HEK293 (cell line): ENCODE measurements around the gene GADD45GIP1.

ENCODE experiments used
- CTCF ChIA-PET: fragments of 350-600 bp; formaldehyde crosslinking; extraction: SDS; loops from one replicate; lab custom pipeline; 2021; ENCODE audit warnings: antibody characterized with exemption; lab: Yijun Ruan, JAX
- POLR2A ChIA-PET: fragments of 300-600 bp; formaldehyde crosslinking; extraction: SDS; loops from one replicate; lab custom pipeline; 2020; ENCODE audit warnings: antibody characterized with exemption, inconsistent platforms; lab: Yijun Ruan, JAX
- H3K27ac ChIP-seq: fragments of 200-500 bp; sonication (Bioruptor generic); 2 replicates; pipeline ENCODE4 v1.5.1; 2014; ENCODE audit warnings: low read depth, low read length, control low read depth, inconsistent platforms; ENCODE audit errors: extremely low read depth
- H3K36me3 ChIP-seq, 2 experiments: fragments of 200-500 bp in 1 of 2; sonication (Bioruptor generic) in 1 of 2; 1 replicate in 1 of 2; 2 replicates in 1 of 2; pipeline ENCODE4 v1.5.1; 2014 to 2017; ENCODE audit warnings: inconsistent platforms in 2 of 2, low read length in 2 of 2; ENCODE audit not compliant: control insufficient read depth in 2 of 2, insufficient read depth in 1 of 2
- H3K4me1 ChIP-seq: fragments of 200-500 bp; sonication (Bioruptor generic); 2 replicates; pipeline ENCODE4 v1.5.1; 2014; ENCODE audit warnings: mild to moderate bottlenecking, low read length, inconsistent platforms; ENCODE audit not compliant: control insufficient read depth, insufficient read depth
- H3K4me3 ChIP-seq: 2 replicates; pipeline ENCODE4 v1.5.1; 2011; ENCODE audit warnings: low read depth, mild to moderate bottlenecking, control low read depth, low read length, moderate library complexity
- H3K9me3 ChIP-seq: fragments of 200-500 bp; sonication (Bioruptor generic); 2 replicates; pipeline ENCODE4 v1.5.1; 2014; ENCODE audit warnings: low read depth, low read length, inconsistent platforms; ENCODE audit not compliant: control insufficient read depth, insufficient read depth
- EGR2 ChIP-seq: fragments of 450-650 bp; formaldehyde crosslinking; IDR thresholded peaks from 2 replicates; pipeline ENCODE4 v1.5.1; 2016; ENCODE audit warnings: low read depth, missing biosample characterization, missing genetic modification characterization
- ELK4 ChIP-seq: IDR thresholded peaks from 2 replicates; pipeline ENCODE4 v1.6.1; 2011; ENCODE audit warnings: mild to moderate bottlenecking, low read depth, low read length, borderline replicate concordance
- HIC1 ChIP-seq: fragments of 450-650 bp; formaldehyde crosslinking; IDR thresholded peaks from 2 replicates; pipeline ENCODE4 v1.5.1; 2016; ENCODE audit warnings: missing biosample characterization, missing genetic modification characterization
- HOXD13 ChIP-seq: sonication (generic); formaldehyde crosslinking; IDR thresholded peaks from 2 replicates; pipeline ENCODE4 v1.8.0; 2022; ENCODE audit warnings: missing genetic modification reagents, borderline replicate concordance
- KLF9 ChIP-seq: fragments of 450-650 bp; formaldehyde crosslinking; IDR thresholded peaks from 2 replicates; pipeline ENCODE4 v1.5.1; 2016; ENCODE audit warnings: missing biosample characterization, missing genetic modification characterization, low read depth
- ZBTB11 ChIP-seq: fragments of 450-650 bp; formaldehyde crosslinking; conservative IDR thresholded peaks from 2 replicates; pipeline ENCODE4 v1.5.1; 2016; ENCODE audit warnings: low read depth, missing biosample characterization, missing genetic modification characterization
- ZBTB20 ChIP-seq: fragments of 450-650 bp; formaldehyde crosslinking; IDR thresholded peaks from 2 replicates; pipeline ENCODE4 v1.5.1; 2016; ENCODE audit warnings: missing biosample characterization, missing genetic modification characterization
- ZIC2 ChIP-seq: fragments of 450-650 bp; formaldehyde crosslinking; IDR thresholded peaks from 2 replicates; pipeline ENCODE4 v1.5.1; 2016; ENCODE audit warnings: missing biosample characterization, missing genetic modification characterization
- ZNF10 ChIP-seq: fragments of 450-650 bp; formaldehyde crosslinking; IDR thresholded peaks from 2 replicates; pipeline ENCODE4 v1.5.1; 2017; ENCODE audit warnings: missing biosample characterization, missing genetic modification characterization
- ZNF23 ChIP-seq: fragments of 450-650 bp; formaldehyde crosslinking; IDR thresholded peaks from 2 replicates; pipeline ENCODE4 v1.5.1; 2016; ENCODE audit warnings: missing biosample characterization, missing genetic modification characterization, borderline replicate concordance
- ZNF335 ChIP-seq: fragments of 450-650 bp; formaldehyde crosslinking; conservative IDR thresholded peaks from 2 replicates; pipeline ENCODE4 v1.5.1; 2016; ENCODE audit warnings: missing biosample characterization, missing genetic modification characterization
- ZNF416 ChIP-seq: fragments of 450-650 bp; formaldehyde crosslinking; IDR thresholded peaks from 2 replicates; pipeline ENCODE4 v1.5.1; 2016; ENCODE audit warnings: missing biosample characterization, missing genetic modification characterization
- ZNF555 ChIP-seq: fragments of 450-650 bp; formaldehyde crosslinking; conservative IDR thresholded peaks from 2 replicates; pipeline ENCODE4 v1.5.1; 2017; ENCODE audit warnings: missing biosample characterization, mild to moderate bottlenecking, missing genetic modification characterization, inconsistent platforms
- ZNF560 ChIP-seq: fragments of 450-650 bp; formaldehyde crosslinking; IDR thresholded peaks from 2 replicates; pipeline ENCODE4 v1.5.1; 2017; ENCODE audit warnings: missing biosample characterization, missing genetic modification characterization, borderline replicate concordance
- ZNF677 ChIP-seq: fragments of 450-650 bp; IDR thresholded peaks from 2 replicates; pipeline ENCODE4 v1.5.0; 2018; ENCODE audit warnings: missing biosample characterization, mild to moderate bottlenecking, missing genetic modification characterization, moderate library complexity
- ZNF692 ChIP-seq: fragments of 450-650 bp; formaldehyde crosslinking; IDR thresholded peaks from 2 replicates; pipeline ENCODE4 v1.5.1; 2016; ENCODE audit warnings: missing biosample characterization, missing genetic modification characterization

Gene GADD45GIP1

GRCh38 chr19:12956446-12957388, at the start of gene GADD45GIP1 (continued):
- TF ChIP-seq ZNF677, result no peak
- peak; percentile 80 for TF ChIP-seq ZNF692 (tag by site-specific recombination)
- TF ChIP-seq ZNF10 (tag by site-specific recombination), result peak; percentile 30; the same call in 1 of the 2 replicates
- TF ChIP-seq ZNF335, result peak; percentile 99
- TF ChIP-seq ZBTB11 (tag by site-specific recombination), result peak; percentile 16; the same call in 1 of the 2 replicates
- TF ChIP-seq ZNF23 (tag by site-specific recombination), result no peak
- TF ChIP-seq HIC1 (tag by site-specific recombination), result peak; percentile 87
- no peak for TF ChIP-seq ZNF555
- peak; percentile 53; the same call in 1 of the 2 replicates for TF ChIP-seq ZBTB20 (tag by site-specific recombination)
- no peak for TF ChIP-seq ZNF560 (tag by site-specific recombination)
- peak; percentile 24; the same call in 1 of the 2 replicates for TF ChIP-seq HOXD13 (CRISPR knock-in tag)
- no peak for TF ChIP-seq ELK4
- TF ChIP-seq, all 188 proteins: peak for 44

GRCh38 chr19:13005861-13006370, 48.9 kb upstream of the GADD45GIP1 start:
- TF ChIP-seq EGR2 (tag by site-specific recombination) (no peak), ZIC2 (tag by site-specific recombination) (peak; percentile 81), KLF9 (tag by site-specific recombination) (no peak), ZNF416 (no peak)
- Histone ChIP-seq H3K4me1 (no peaks in the 10 kb centered on the region), H3K27ac (no peak overlapping the region), H3K36me3 (no peaks in the 10 kb centered on the region), H3K4me3 (no peak overlapping the region), H3K9me3 (no peaks in the 10 kb centered on the region)
- CTCF ChIA-PET, result interaction anchor here (0.6 to 8.5 kb wide), 11 partner anchors 19 to 262 kb away, joined by 3 to 56 read pairs (median 4); no protein-coding TSS in a partner anchor
- POLR2A ChIA-PET, result interaction anchor here (1.4 kb wide), 2 partner anchors 22 to 56 kb away, joined by 3 to 4 read pairs; no protein-coding TSS in a partner anchor
